ENCODE data around the gene CNTN5. TPM values are rescaled to one million over a fixed set of nuclear protein-coding genes. Genes with fewer than 3 reads are reported as not detected.

CNTN5 gene
- total RNA-seq: not detected in 3 replicates
- long read RNA-seq: 0 reads

DNA sequence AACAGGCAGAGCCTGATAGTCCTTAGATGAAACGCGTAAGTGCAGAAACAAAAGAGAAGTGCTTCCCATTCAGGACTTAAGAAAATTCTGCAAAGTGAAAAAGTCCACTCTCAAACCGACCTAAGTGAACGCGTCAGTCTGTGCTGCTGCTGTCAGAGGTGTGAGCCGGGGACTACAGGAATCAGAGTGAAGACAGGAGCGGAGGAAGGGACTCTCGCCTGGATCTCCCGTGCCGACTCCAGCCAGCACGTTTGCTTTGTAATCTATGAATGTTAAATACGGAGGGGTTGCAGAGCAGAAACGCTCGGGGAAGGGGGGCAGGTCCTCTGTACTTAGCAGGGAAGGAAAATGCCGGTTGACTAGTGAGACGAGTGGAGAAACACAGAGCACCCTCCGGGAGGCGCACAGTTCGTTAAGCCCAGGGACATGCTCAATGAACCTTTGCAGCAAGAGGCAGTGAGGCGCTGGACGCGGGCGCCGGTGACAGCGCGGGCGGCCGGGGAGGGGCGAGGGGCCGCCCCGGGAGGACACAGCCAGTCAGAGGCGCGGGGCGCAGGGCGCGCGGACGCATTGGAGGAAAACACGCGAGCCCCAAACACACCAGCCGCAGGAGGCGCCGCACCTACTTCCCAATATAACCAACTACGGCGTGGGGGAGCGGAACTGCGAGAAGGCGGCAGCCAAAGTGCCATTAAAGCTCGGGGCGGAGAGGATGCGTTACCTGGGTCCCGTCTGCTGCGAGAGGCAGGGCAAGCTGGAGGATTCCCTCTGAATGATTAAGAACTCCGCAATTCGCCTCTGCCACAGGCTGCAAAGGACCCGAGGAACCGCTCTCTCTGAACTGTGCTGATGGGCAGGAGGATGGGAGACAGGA lies at the start of gene CNTN5:
Gene CNTN5 (plus strand): TSS at position 598 of the 874 bp plus-strand sequence.
- H3K27ac Mint-ChIP-seq (ENCODE audit: unreplicated experiment): peak within 1 kb of the TSS; percentile 30
- no peaks in the 10 kb centered on the region for H3K9me3 Mint-ChIP-seq (ENCODE audit: low read depth)
- H3K4me3 Mint-ChIP-seq (ENCODE audit: unreplicated experiment): peak within 1 kb of the TSS; percentile 76
- peaks cover 9% of the 10 kb centered on the region for H3K4me1 Mint-ChIP-seq (ENCODE audit: low read depth)
- peak; percentile 43 for DNase-seq (ENCODE audit: low spot score)
- no peaks in the 10 kb centered on the region for H3K36me3 Mint-ChIP-seq (ENCODE audit: low read depth)
- TF ChIP-seq, protein P1, sequence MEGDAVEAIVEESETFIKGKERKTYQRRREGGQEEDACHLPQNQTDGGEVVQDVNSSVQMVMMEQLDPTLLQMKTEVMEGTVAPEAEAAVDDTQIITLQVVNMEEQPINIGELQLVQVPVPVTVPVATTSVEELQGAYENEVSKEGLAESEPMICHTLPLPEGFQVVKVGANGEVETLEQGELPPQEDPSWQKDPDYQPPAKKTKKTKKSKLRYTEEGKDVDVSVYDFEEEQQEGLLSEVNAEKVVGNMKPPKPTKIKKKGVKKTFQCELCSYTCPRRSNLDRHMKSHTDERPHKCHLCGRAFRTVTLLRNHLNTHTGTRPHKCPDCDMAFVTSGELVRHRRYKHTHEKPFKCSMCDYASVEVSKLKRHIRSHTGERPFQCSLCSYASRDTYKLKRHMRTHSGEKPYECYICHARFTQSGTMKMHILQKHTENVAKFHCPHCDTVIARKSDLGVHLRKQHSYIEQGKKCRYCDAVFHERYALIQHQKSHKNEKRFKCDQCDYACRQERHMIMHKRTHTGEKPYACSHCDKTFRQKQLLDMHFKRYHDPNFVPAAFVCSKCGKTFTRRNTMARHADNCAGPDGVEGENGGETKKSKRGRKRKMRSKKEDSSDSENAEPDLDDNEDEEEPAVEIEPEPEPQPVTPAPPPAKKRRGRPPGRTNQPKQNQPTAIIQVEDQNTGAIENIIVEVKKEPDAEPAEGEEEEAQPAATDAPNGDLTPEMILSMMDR (IDR thresholded peaks at IDR 0.05): peak; percentile 36
- H3K27me3 Mint-ChIP-seq (ENCODE audit: low read depth): peaks cover 66% of the 10 kb centered on the region

DNA sequence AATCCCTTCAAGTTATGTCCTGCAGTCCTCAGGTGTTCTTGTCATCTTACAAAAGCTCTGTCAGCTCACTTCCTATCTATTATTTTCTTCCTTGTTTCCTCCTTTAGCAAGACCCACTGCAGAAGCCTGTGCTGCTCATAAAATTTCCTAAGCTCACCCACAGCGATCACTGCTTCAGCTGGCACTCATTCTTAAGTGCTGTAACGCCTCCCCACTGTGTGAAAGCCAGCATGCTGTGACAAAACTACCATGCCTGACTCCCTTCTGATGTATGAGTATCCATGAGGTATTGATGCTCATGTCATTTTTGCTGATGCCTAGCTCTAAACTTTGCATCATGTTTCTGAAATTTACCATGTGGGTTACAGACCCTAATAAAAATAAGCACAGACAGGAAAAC lies 41.5 kb upstream of the CNTN5 start:
- H3K9me3 Mint-ChIP-seq (ENCODE audit: low read depth): peaks cover 25% of the 10 kb centered on the region
- H3K27me3 Mint-ChIP-seq (ENCODE audit: low read depth): no peaks in the 10 kb centered on the region
- no peak overlapping the region for H3K4me3 Mint-ChIP-seq (ENCODE audit: unreplicated experiment)
- H3K4me1 Mint-ChIP-seq (ENCODE audit: low read depth): no peaks in the 10 kb centered on the region
- H3K36me3 Mint-ChIP-seq (ENCODE audit: low read depth): no peaks in the 10 kb centered on the region
- TF ChIP-seq, protein P1 (IDR thresholded peaks at IDR 0.05): no peak
- DNase-seq (ENCODE audit: low spot score): no peak
- H3K27ac Mint-ChIP-seq (ENCODE audit: unreplicated experiment): no peak overlapping the region

DNA sequence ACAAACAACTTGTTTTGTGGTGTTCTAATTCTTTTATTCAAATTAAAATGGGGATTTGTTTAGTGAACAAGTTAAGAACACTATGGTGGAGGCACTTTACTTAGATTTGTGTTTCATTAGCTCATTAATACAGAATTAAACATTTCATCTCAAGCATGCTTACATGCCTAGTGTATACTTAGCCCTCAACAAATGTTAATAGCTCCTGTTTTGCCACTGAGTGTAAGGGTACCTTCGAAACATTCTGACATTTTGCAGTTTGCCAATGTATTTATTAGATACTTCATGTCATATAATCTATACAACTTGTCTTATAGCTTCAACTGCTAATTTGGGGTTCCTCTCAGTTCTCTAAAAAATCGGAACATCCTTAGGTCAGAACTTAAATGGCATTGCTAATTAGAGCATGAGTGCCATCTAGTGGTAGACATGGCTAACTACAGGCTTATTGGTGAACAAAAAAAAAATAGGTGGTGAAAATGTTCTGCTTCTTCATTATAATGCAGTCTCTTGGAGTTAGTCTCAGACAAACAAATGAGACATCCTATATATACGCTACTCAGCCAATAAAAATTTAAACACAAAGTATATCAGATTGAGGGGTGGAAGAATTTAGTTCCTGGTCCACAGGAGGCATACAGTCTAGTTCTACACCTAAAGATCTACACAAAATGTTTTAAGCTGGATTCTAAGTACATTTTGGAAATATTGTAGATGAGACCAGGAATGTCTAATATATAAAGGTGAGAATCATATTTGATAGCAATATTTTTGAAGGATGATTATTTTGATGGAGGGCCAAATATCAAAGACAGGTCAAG lies 4.9 kb upstream of the CNTN5 start:
- H3K4me3 Mint-ChIP-seq (ENCODE audit: unreplicated experiment): no peak overlapping the region
- no peak for DNase-seq (ENCODE audit: low spot score)
- H3K4me1 Mint-ChIP-seq (ENCODE audit: low read depth): peaks cover 6% of the 10 kb centered on the region
- H3K27ac Mint-ChIP-seq (ENCODE audit: unreplicated experiment): no peak overlapping the region
- H3K27me3 Mint-ChIP-seq (ENCODE audit: low read depth): peaks cover 46% of the 10 kb centered on the region
- H3K36me3 Mint-ChIP-seq (ENCODE audit: low read depth): no peaks in the 10 kb centered on the region
- no peaks in the 10 kb centered on the region for H3K9me3 Mint-ChIP-seq (ENCODE audit: low read depth)
- TF ChIP-seq, protein P1 (IDR thresholded peaks at IDR 0.05): peak; percentile 95

DNA sequence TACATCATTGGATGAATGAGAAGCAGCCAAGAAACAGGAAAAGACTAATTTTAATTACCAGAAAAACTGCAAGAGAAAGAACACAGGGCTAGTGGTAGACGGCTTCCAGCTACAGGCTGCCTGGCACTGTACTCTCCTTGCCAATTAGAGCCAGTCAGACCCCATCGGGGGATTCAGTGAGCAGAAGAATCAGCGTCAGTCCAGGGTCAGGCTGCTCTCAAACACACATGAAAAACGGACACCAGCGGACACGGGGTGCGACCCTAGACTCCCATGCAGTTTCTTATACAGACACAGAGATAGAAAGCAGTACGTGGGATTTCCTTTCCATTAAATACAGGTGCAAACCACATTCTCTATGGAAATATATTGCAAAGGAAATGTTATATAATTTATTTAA lies 1.1 kb upstream of the CNTN5 start:
- DNase-seq (ENCODE audit: low spot score): no peak
- Mint-ChIP-seq H3K4me1 (ENCODE audit: low read depth) (peaks cover 9% of the 10 kb centered on the region), H3K9me3 (ENCODE audit: low read depth) (no peaks in the 10 kb centered on the region), H3K27me3 (ENCODE audit: low read depth) (peaks cover 69% of the 10 kb centered on the region), H3K27ac (ENCODE audit: unreplicated experiment) (no peak overlapping the region), H3K4me3 (ENCODE audit: unreplicated experiment) (no peak overlapping the region), H3K36me3 (ENCODE audit: low read depth) (no peaks in the 10 kb centered on the region)
- TF ChIP-seq, protein P1 (IDR thresholded peaks at IDR 0.05): no peak

DNA sequence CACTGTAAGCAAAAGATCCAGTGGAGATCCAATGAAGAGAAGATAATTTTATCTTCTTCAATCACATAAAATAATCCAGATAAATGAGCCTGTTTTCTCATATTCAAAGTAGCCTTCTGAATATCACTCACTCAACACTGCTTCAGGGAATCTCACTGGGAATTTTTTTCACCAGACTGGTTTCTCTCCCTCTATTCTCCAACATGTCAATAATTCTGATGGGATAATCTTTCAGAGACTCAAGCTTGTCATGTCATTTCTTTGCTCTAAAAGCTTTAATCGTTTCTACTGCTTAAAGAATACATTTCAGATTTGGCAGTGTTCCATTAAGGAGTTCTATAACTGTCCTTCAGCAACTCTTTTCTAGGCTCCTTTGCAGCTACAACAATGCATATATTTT lies 16.3 kb downstream of the CNTN5 start:
- no peaks in the 10 kb centered on the region for H3K9me3 Mint-ChIP-seq (ENCODE audit: low read depth)
- H3K27ac Mint-ChIP-seq (ENCODE audit: unreplicated experiment): no peak overlapping the region
- TF ChIP-seq, protein P1 (IDR thresholded peaks at IDR 0.05): no peak
- peaks cover 2% of the 10 kb centered on the region for H3K27me3 Mint-ChIP-seq (ENCODE audit: low read depth)
- DNase-seq (ENCODE audit: low spot score): no peak
- H3K4me1 Mint-ChIP-seq (ENCODE audit: low read depth): no peaks in the 10 kb centered on the region
- no peaks in the 10 kb centered on the region for H3K36me3 Mint-ChIP-seq (ENCODE audit: low read depth)
- H3K4me3 Mint-ChIP-seq (ENCODE audit: unreplicated experiment): no peak overlapping the region

Measured in chondrocyte (in vitro differentiated cells).